H9 (cell line): Measurements from ENCODE around the gene HPS4. TPM values are rescaled to one million over a fixed set of nuclear protein-coding genes. Genes with fewer than 3 reads are reported as not detected.

Source experiments
- DNase-seq: peaks from one replicate; pipeline ENCODE4 v3.0.0-alpha.2; 2017
- H2AFZ ChIP-seq: one replicate; pipeline ENCODE4 v1.6.1; 2013; ENCODE audit warnings: mild to moderate bottlenecking, low read length, control low read depth, moderate library complexity
- H2AK5ac ChIP-seq: 2 replicates; pipeline ENCODE4 v1.6.1; 2013; ENCODE audit warnings: low read length, control low read depth, mixed read lengths; ENCODE audit not compliant: insufficient read length
- H2BK120ac ChIP-seq: one replicate; pipeline ENCODE4 v1.6.1; 2013; ENCODE audit warnings: low read depth, mild to moderate bottlenecking, low read length, control low read depth, inconsistent platforms; ENCODE audit not compliant: poor library complexity, severe bottlenecking
- H2BK12ac ChIP-seq: 2 replicates; pipeline ENCODE4 v1.6.1; 2013; ENCODE audit warnings: low read length, control low read depth, mixed read lengths, low read depth; ENCODE audit not compliant: insufficient read length
- H2BK15ac ChIP-seq: 2 replicates; pipeline ENCODE4 v1.6.1; 2013; ENCODE audit warnings: low read depth, low read length, control low read depth
- H2BK20ac ChIP-seq: one replicate; pipeline ENCODE4 v1.6.1; 2013; ENCODE audit warnings: low read depth, mild to moderate bottlenecking, low read length, control low read depth, inconsistent platforms; ENCODE audit not compliant: poor library complexity, severe bottlenecking
- H2BK5ac ChIP-seq: 2 replicates; pipeline ENCODE4 v1.6.1; 2013; ENCODE audit warnings: low read length, control low read depth, mixed read lengths; ENCODE audit not compliant: insufficient read length
- H3K14ac ChIP-seq: 2 replicates; pipeline ENCODE4 v1.6.1; 2013; ENCODE audit warnings: low read length, control low read depth; ENCODE audit not compliant: insufficient read depth
- H3K18ac ChIP-seq: 2 replicates; pipeline ENCODE4 v1.6.1; 2013; ENCODE audit warnings: low read depth, mild to moderate bottlenecking, mixed read lengths, low read length, control low read depth; ENCODE audit not compliant: insufficient read length
- H3K23ac ChIP-seq: 2 replicates; pipeline ENCODE4 v1.6.1; 2013; ENCODE audit warnings: low read length, control low read depth, mixed read lengths, low read depth; ENCODE audit not compliant: insufficient read length
- H3K23me2 ChIP-seq: 2 replicates; pipeline ENCODE4 v1.6.1; 2013; ENCODE audit warnings: low read depth, mild to moderate bottlenecking, mixed read lengths, low read length, control low read depth; ENCODE audit not compliant: insufficient read length, poor library complexity, severe bottlenecking
- H3K27ac ChIP-seq: 2 replicates; pipeline ENCODE4 v1.5.1; 2013; ENCODE audit warnings: low read length, control low read depth, mixed read lengths, low read depth; ENCODE audit not compliant: insufficient read length
- H3K27me3 ChIP-seq: 2 replicates; pipeline ENCODE4 v1.6.1; 2013; ENCODE audit warnings: low read length, control low read depth, inconsistent platforms; ENCODE audit not compliant: insufficient read depth
- H3K4ac ChIP-seq: 2 replicates; pipeline ENCODE4 v1.6.1; 2013; ENCODE audit warnings: low read depth, mild to moderate bottlenecking, control low read depth, inconsistent platforms, low read length, moderate library complexity
- H3K4me1 ChIP-seq: 2 replicates; pipeline ENCODE4 v1.6.1; 2013; ENCODE audit warnings: low read length, control low read depth, inconsistent platforms; ENCODE audit not compliant: insufficient read depth
- H3K4me2 ChIP-seq: 2 replicates; pipeline ENCODE4 v1.6.1; 2013; ENCODE audit warnings: low read length, control low read depth, mixed read lengths; ENCODE audit not compliant: insufficient read length, insufficient read depth
- H3K56ac ChIP-seq: 2 replicates; pipeline ENCODE4 v1.6.1; 2013; ENCODE audit warnings: low read depth, mild to moderate bottlenecking, mixed read lengths, low read length, control low read depth; ENCODE audit not compliant: insufficient read length
- H3K79me1 ChIP-seq: 2 replicates; pipeline ENCODE4 v1.6.1; 2013; ENCODE audit warnings: low read depth, mild to moderate bottlenecking, moderate library complexity, low read length, control low read depth, inconsistent platforms; ENCODE audit not compliant: insufficient read depth, poor library complexity, severe bottlenecking
- H3K79me2 ChIP-seq: 2 replicates; pipeline ENCODE4 v1.6.1; 2013; ENCODE audit warnings: low read length, control low read depth, inconsistent platforms; ENCODE audit not compliant: insufficient read depth
- H3K9ac ChIP-seq: 2 replicates; pipeline ENCODE4 v1.6.1; 2013; ENCODE audit warnings: low read length, control low read depth, mixed read lengths; ENCODE audit not compliant: insufficient read length; ENCODE audit errors: extremely low read depth
- H3K9me3 ChIP-seq: one replicate; pipeline ENCODE4 v1.6.1; 2013; ENCODE audit warnings: low read depth, low read length, inconsistent platforms; ENCODE audit not compliant: control insufficient read depth
- H3T11ph ChIP-seq: one replicate; pipeline ENCODE4 v1.6.1; 2013; ENCODE audit warnings: mild to moderate bottlenecking, low read length, control low read depth, inconsistent platforms
- H4K20me1 ChIP-seq: one replicate; pipeline ENCODE4 v1.6.1; 2013; ENCODE audit not compliant: control insufficient read depth, insufficient read length, insufficient read depth
- H4K5ac ChIP-seq: 2 replicates; pipeline ENCODE4 v1.6.1; 2013; ENCODE audit warnings: low read depth, mild to moderate bottlenecking, mixed read lengths, low read length, control low read depth; ENCODE audit not compliant: insufficient read length
- H4K8ac ChIP-seq: replicated peaks from 2 replicates; pipeline ENCODE4 v1.6.1; 2013; ENCODE audit warnings: low read length, control low read depth, mixed read lengths, low read depth; ENCODE audit not compliant: insufficient read length
- H4K91ac ChIP-seq: 2 replicates; pipeline ENCODE4 v1.6.1; 2013; ENCODE audit warnings: low read depth, mild to moderate bottlenecking, moderate library complexity, mixed read lengths, low read length, control low read depth; ENCODE audit not compliant: insufficient read length
- H3K27ac Mint-ChIP-seq, 3 experiments: 2 replicates in 2 of 3; 3 replicates in 1 of 3; pipeline ENCODE4 v1.8.0; 2020 to 2021; ENCODE audit warnings: mixed read lengths in 3 of 3, mild to moderate bottlenecking in 1 of 3, moderate library complexity in 1 of 3
- H3K27me3 Mint-ChIP-seq: 2 replicates; pipeline ENCODE4 v1.8.0; 2021; ENCODE audit warnings: low read depth, mild to moderate bottlenecking, moderate library complexity, mixed read lengths
- H3K36me3 Mint-ChIP-seq, 3 experiments: 2 replicates in 2 of 3; 3 replicates in 1 of 3; pipeline ENCODE4 v1.8.0; 2020 to 2021; ENCODE audit warnings: low read depth in 3 of 3, mixed read lengths in 3 of 3; ENCODE audit not compliant: insufficient read depth in 1 of 3
- H3K4me1 Mint-ChIP-seq, 2 experiments: 2 replicates each; pipeline ENCODE4 v1.8.0; 2020; ENCODE audit warnings: mixed read lengths in 2 of 2
- H3K4me3 Mint-ChIP-seq, 2 experiments: 2 replicates in 1 of 2; 3 replicates in 1 of 2; pipeline ENCODE4 v1.8.0; 2020 to 2021; ENCODE audit warnings: mild to moderate bottlenecking in 2 of 2, mixed read lengths in 2 of 2, moderate library complexity in 1 of 2
- H3K9me3 Mint-ChIP-seq, 2 experiments: 2 replicates in 1 of 2; 3 replicates in 1 of 2; pipeline ENCODE4 v1.8.0; 2020; ENCODE audit warnings: mild to moderate bottlenecking in 2 of 2, mixed read lengths in 2 of 2, moderate library complexity in 1 of 2
- WGBS: extraction: QIAGEN DNeasy Blood & Tissue Kit; methylation state at CpG from one replicate; pipeline ENCODE4 v1.1.7; 2013; ENCODE audit warnings: missing lambda C conversion rate, low lambda C conversion rate, mixed read lengths; ENCODE audit not compliant: insufficient read length; ENCODE audit errors: extremely low coverage; 5-methylcytosine and 5-hydroxymethylcytosine counted together
- total RNA-seq: library from RNA; stranded (reverse); gene quantifications from 2 replicates; pipeline ENCODE4 v1.2.1, GENCODE V29; 2021
- TF ChIP-seq, protein P1 (sequence below): fragments of 200-600 bp; sonication (generic); conservative IDR thresholded peaks from 3 replicates; pipeline ENCODE4 v1.8.0; 2021; ENCODE audit warnings: antibody characterized with exemption, mild to moderate bottlenecking

Gene HPS4
- total RNA-seq, 1 experiment from 2014 or later, result 26.2 TPM

DNA sequence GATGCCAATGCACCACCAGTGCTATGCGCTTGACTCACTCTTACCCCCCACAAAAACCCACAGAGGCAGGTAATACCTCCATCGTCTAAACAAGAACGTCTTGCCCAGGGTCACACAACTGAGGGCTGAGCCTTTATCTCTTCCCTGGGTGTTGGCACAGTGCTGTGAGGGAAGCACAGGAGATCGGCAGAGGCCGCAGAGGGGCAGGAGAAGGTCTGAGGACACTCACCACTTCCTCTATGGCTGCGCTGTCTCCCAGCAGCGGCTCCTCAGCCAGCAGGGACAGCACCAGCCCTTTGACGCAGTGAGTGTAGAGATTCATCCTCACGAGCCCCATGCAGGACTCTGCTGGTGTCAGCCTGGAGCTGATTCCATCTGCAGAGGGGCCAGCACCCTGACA lies 19.9 kb downstream of the HPS4 start:
- Histone ChIP-seq H3K4me2 (no peak overlapping the region), H3K79me1 (no peaks in the 10 kb centered on the region), H3K4me1 (no peaks in the 10 kb centered on the region), H2AFZ (no peak overlapping the region), H3K27ac (no peak overlapping the region), H3K14ac (no peak overlapping the region), H2BK5ac (no peak overlapping the region), H3K56ac (no peak overlapping the region), H3K9ac (no peak overlapping the region), H2AK5ac (no peak overlapping the region), H3K18ac (no peak overlapping the region), H3K9me3 (no peaks in the 10 kb centered on the region), H4K91ac (no peak overlapping the region), H4K20me1 (no peaks in the 10 kb centered on the region), H2BK20ac (no peak overlapping the region), H2BK12ac (no peak overlapping the region), H3K27me3 (no peaks in the 10 kb centered on the region), H4K5ac (no peak overlapping the region), H3K79me2 (no peaks in the 10 kb centered on the region; the same call in 1 of the 2 replicates), H2BK15ac (no peak overlapping the region), H2BK120ac (no peak overlapping the region), H3T11ph (no peak overlapping the region), H3K23me2 (no peaks in the 10 kb centered on the region), H3K4ac (no peak overlapping the region), H4K8ac (no peak overlapping the region), H3K23ac (no peak overlapping the region)
- WGBS, result no CpG with 5 or more reads among the region's 9 CpGs
- no peak for DNase-seq
- H3K27ac Mint-ChIP-seq, result peak overlapping the region in 1 of 3 experiments; percentile 70; a peak in 3 of 7 replicates
- peaks cover 5% of the 10 kb centered on the region in 2 experiments for H3K4me1 Mint-ChIP-seq
- H3K9me3 Mint-ChIP-seq, result no peaks in the 10 kb centered on the region
- H3K27me3 Mint-ChIP-seq, result no peaks in the 10 kb centered on the region
- no peak overlapping the region for H3K4me3 Mint-ChIP-seq
- TF ChIP-seq, protein P1, sequence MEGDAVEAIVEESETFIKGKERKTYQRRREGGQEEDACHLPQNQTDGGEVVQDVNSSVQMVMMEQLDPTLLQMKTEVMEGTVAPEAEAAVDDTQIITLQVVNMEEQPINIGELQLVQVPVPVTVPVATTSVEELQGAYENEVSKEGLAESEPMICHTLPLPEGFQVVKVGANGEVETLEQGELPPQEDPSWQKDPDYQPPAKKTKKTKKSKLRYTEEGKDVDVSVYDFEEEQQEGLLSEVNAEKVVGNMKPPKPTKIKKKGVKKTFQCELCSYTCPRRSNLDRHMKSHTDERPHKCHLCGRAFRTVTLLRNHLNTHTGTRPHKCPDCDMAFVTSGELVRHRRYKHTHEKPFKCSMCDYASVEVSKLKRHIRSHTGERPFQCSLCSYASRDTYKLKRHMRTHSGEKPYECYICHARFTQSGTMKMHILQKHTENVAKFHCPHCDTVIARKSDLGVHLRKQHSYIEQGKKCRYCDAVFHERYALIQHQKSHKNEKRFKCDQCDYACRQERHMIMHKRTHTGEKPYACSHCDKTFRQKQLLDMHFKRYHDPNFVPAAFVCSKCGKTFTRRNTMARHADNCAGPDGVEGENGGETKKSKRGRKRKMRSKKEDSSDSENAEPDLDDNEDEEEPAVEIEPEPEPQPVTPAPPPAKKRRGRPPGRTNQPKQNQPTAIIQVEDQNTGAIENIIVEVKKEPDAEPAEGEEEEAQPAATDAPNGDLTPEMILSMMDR, result no peak
- peaks cover 25 to 62% (median 54%) of the 10 kb centered on the region in 3 experiments for H3K36me3 Mint-ChIP-seq
